ES-I3 (cell line): Measurements from ENCODE around the gene SLC8A1.

Experiments used
- H3K36me3 ChIP-seq: 2 replicates; pipeline ENCODE4 v1.6.1; 2013; ENCODE audit warnings: mild to moderate bottlenecking, low read length, control low read depth, moderate library complexity; ENCODE audit not compliant: insufficient read depth
- H3K4me1 ChIP-seq: 2 replicates; pipeline ENCODE4 v1.6.1; 2013; ENCODE audit warnings: mild to moderate bottlenecking, control low read depth, low read length; ENCODE audit not compliant: insufficient read depth
- H3K9ac ChIP-seq: 2 replicates; pipeline ENCODE4 v1.6.1; 2013; ENCODE audit warnings: low read depth, mild to moderate bottlenecking, low read length, moderate library complexity
- H3K9me3 ChIP-seq: 2 replicates; pipeline ENCODE4 v1.6.1; 2013; ENCODE audit warnings: mild to moderate bottlenecking, low read length, moderate library complexity; ENCODE audit not compliant: control insufficient read depth, insufficient read depth

SLC8A1 gene

GRCh38 chr2:40324656-40325055 is 127.2 kb downstream of the SLC8A1 start:
- H3K36me3 ChIP-seq = no peaks in the 10 kb centered on the region
- no peaks in the 10 kb centered on the region for H3K9me3 ChIP-seq
- H3K4me1 ChIP-seq = no peaks in the 10 kb centered on the region
- no peak overlapping the region for H3K9ac ChIP-seq

- Histone ChIP-seq H3K9ac (no peak overlapping the region), H3K4me1 (no peaks in the 10 kb centered on the region), H3K36me3 (no peaks in the 10 kb centered on the region), H3K9me3 (no peaks in the 10 kb centered on the region)
Observed at GRCh38 chr2:40321822-40322221, 130.1 kb downstream of the SLC8A1 start.

- H3K4me1 ChIP-seq = no peaks in the 10 kb centered on the region
- no peaks in the 10 kb centered on the region for H3K36me3 ChIP-seq
- no peaks in the 10 kb centered on the region for H3K9me3 ChIP-seq
- no peak overlapping the region for H3K9ac ChIP-seq
Observed at GRCh38 chr2:40321016-40321623, 130.8 kb downstream of the SLC8A1 start.

GRCh38 chr2:40318921-40319320 is 133.0 kb downstream of the SLC8A1 start:
- Histone ChIP-seq H3K4me1 (no peaks in the 10 kb centered on the region), H3K36me3 (no peaks in the 10 kb centered on the region), H3K9me3 (no peaks in the 10 kb centered on the region), H3K9ac (no peak overlapping the region)

GRCh38 chr2:40317761-40318160 is 134.1 kb downstream of the SLC8A1 start:
- Histone ChIP-seq H3K9ac (no peak overlapping the region), H3K36me3 (no peaks in the 10 kb centered on the region), H3K9me3 (no peaks in the 10 kb centered on the region), H3K4me1 (no peaks in the 10 kb centered on the region)

- H3K9me3 ChIP-seq = no peaks in the 10 kb centered on the region
- H3K36me3 ChIP-seq = no peaks in the 10 kb centered on the region
- H3K4me1 ChIP-seq = no peaks in the 10 kb centered on the region
- no peak overlapping the region for H3K9ac ChIP-seq
Observed at GRCh38 chr2:40317046-40317445, 134.8 kb downstream of the SLC8A1 start.

GRCh38 chr2:40316620-40317019 is 135.3 kb downstream of the SLC8A1 start:
- no peaks in the 10 kb centered on the region for H3K36me3 ChIP-seq
- H3K4me1 ChIP-seq = no peaks in the 10 kb centered on the region
- no peaks in the 10 kb centered on the region for H3K9me3 ChIP-seq
- no peak overlapping the region for H3K9ac ChIP-seq

GRCh38 chr2:40315683-40316082 is 136.2 kb downstream of the SLC8A1 start:
- Histone ChIP-seq H3K36me3 (no peaks in the 10 kb centered on the region), H3K9me3 (no peaks in the 10 kb centered on the region), H3K9ac (no peak overlapping the region), H3K4me1 (no peaks in the 10 kb centered on the region)

GRCh38 chr2:40311026-40311425 is 140.9 kb downstream of the SLC8A1 start:
- no peaks in the 10 kb centered on the region for H3K9me3 ChIP-seq
- H3K9ac ChIP-seq = no peak overlapping the region
- H3K36me3 ChIP-seq = no peaks in the 10 kb centered on the region
- no peaks in the 10 kb centered on the region for H3K4me1 ChIP-seq

GRCh38 chr2:40310303-40310702 is 141.6 kb downstream of the SLC8A1 start:
- Histone ChIP-seq H3K9ac (no peak overlapping the region), H3K36me3 (no peaks in the 10 kb centered on the region), H3K4me1 (no peaks in the 10 kb centered on the region), H3K9me3 (no peaks in the 10 kb centered on the region)

GRCh38 chr2:40304340-40304739 is 147.6 kb downstream of the SLC8A1 start:
- Histone ChIP-seq H3K9me3 (no peaks in the 10 kb centered on the region), H3K4me1 (no peaks in the 10 kb centered on the region), H3K9ac (no peak overlapping the region), H3K36me3 (no peaks in the 10 kb centered on the region)

GRCh38 chr2:40303746-40304145 is 148.1 kb downstream of the SLC8A1 start:
- Histone ChIP-seq H3K4me1 (no peaks in the 10 kb centered on the region), H3K36me3 (no peaks in the 10 kb centered on the region), H3K9ac (no peak overlapping the region), H3K9me3 (no peaks in the 10 kb centered on the region)

- Histone ChIP-seq H3K4me1 (no peaks in the 10 kb centered on the region), H3K9me3 (no peaks in the 10 kb centered on the region), H3K9ac (no peak overlapping the region), H3K36me3 (no peaks in the 10 kb centered on the region)
Observed at GRCh38 chr2:40302751-40303325, 149.1 kb downstream of the SLC8A1 start.

GRCh38 chr2:40300391-40300790 is 151.5 kb downstream of the SLC8A1 start:
- Histone ChIP-seq H3K9ac (no peak overlapping the region), H3K36me3 (no peaks in the 10 kb centered on the region), H3K9me3 (no peaks in the 10 kb centered on the region), H3K4me1 (no peaks in the 10 kb centered on the region)

- H3K4me1 ChIP-seq = no peaks in the 10 kb centered on the region
- no peak overlapping the region for H3K9ac ChIP-seq
- no peaks in the 10 kb centered on the region for H3K36me3 ChIP-seq
Observed at GRCh38 chr2:40299781-40300180, 152.1 kb downstream of the SLC8A1 start.

More at GRCh38 chr2:40299781-40300180, 152.1 kb downstream of the SLC8A1 start:
- H3K9me3 ChIP-seq = no peaks in the 10 kb centered on the region
